Globus pallidus (tissue), 1 donor: ENCODE data around the gene ACOX3.

ENCODE experiments used
- DNase-seq: peaks from one replicate; pipeline ENCODE4 v3.0.0-alpha.2; 2015; ENCODE audit warnings: low spot score

ACOX3 gene

DNA sequence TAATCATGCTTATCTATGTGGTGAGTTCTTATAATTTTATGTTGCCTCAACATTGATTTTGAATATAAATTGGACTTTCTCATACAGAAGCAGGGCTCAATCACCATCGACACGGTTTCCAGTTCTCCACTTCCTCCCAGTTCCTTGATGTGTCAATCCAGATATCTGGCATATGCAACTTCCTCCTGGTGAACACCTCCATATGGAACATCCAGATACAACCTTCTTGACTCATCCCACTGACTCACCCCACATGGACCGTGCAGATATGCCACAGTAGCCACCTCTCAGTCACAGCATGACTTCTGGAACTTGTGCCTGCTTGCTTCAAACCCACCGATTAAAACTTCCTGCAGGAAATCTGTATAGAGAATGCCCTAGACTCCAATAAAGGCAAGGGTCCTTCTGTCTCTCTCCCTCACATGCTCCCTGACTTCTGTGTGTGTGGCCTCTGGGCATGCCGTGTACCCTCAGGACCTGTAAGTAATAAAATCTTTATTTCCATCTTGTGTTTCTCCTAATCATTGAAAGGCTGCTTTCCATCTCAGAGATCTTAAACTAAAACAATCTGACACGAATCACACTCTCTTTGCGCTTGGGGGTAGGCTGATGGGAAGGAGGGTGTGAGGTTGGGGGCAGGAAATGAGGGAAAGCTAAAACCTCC, 104.0 kb downstream of the ACOX3 start:
- no peak for DNase-seq

DNA sequence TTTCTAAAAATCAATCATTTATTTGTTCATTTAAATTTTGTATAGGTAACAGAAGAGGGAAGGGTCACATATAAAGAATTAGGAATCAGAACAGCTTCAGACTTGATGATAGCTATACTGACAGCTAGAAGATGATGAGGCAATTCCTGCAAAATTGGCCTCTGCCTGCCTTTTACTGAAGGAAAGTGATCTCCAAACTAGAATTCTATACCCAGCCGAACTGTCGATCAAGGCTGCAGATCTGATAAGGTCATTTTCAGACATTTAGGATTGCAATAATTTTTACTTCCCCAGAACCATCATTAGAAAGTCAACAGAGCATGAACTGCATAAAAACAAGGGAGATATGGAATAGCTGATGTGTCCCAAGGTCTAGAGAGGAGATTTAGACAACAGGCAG, 104.7 kb downstream of the ACOX3 start:
- no peak for DNase-seq

DNA sequence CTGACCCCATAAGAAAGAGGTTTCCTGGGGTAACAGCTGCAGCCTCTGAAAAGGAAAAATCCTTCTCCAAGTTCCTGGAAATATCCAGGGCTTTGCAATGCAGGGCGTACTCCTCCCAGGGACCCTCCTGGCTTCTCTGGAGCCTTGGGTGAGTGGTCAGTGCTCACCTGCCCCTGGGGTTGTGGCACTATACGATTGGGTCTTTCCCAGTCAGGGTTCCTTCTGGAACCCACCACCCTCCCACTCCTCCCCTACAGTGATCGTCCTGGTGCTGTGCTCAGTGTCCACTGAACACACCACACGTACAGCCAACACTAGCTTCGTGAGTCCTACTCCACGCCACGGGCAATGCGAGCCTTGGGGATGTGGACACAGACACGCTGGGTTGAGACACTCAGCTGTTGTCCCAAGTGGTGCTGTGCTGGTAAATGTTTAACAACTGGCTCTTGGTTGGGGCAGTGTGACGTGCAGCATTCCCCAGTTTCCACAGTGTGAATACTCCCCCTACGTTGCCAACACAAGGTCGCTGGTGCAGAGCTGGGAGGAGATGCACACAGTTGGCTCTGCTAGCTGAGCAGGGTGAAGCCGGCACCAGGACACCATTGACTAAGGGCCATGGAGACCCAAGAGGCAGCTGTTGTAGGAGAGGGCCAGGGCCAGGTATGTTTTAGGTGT, 105.6 kb downstream of the ACOX3 start:
- DNase-seq: no peak

DNA sequence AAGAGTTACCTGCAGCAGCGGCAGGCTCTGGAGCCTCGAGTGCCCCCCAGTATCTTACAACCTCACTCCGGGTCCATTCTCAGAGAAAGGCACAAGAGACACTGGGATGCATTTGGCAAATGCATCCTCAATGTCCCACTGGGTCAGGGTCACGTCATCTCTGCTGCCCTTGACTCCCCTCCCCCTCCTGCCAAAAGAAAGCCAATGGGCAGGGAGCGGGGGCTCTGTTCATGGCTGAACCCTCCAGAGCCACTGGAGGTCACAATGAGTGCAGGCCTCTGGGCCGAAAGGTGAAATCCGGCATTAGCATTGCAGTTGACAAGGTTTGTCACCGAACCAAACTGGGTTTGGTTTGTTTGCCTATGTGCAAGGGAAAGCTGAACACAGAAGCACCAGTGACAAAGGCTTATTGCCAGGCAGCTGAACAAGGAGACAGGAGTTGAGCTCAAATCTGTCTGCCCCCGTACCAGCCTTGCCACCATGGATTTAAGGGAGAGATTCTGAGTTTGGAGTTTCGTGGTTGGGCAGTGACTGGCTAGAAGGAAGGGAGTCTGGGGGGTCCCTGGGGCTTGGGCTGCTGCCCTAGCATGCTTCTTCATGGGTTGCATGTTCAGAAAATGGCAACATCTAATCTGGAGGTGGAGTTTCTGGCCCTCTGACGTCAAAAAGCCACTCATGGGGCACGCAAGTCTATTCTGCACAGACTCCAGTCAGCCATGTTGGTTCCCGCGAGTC, 106.6 kb downstream of the ACOX3 start:
- DNase-seq: no peak

DNA sequence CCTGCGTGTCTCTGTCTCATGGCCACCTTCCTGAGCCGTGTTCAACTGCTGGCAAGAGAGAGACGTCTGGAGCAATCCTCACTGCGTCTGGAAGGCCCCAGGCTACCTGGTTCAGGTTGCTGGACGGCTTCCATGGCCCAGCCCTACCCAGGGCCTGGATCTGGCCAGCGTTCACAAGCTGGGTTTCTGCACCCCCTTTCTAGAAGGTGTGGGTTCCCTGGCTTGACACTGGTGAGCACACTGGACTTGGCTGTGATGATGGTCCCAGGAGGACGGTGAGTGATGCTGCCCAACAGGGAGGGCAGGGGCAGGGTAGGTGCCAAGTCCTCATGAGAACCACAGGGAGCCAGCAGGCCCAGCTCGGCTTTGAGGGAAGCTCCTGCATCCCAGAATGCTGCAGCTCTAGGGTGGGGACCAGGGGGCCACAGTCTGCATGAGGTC, 107.6 kb downstream of the ACOX3 start:
- no peak for DNase-seq

DNA sequence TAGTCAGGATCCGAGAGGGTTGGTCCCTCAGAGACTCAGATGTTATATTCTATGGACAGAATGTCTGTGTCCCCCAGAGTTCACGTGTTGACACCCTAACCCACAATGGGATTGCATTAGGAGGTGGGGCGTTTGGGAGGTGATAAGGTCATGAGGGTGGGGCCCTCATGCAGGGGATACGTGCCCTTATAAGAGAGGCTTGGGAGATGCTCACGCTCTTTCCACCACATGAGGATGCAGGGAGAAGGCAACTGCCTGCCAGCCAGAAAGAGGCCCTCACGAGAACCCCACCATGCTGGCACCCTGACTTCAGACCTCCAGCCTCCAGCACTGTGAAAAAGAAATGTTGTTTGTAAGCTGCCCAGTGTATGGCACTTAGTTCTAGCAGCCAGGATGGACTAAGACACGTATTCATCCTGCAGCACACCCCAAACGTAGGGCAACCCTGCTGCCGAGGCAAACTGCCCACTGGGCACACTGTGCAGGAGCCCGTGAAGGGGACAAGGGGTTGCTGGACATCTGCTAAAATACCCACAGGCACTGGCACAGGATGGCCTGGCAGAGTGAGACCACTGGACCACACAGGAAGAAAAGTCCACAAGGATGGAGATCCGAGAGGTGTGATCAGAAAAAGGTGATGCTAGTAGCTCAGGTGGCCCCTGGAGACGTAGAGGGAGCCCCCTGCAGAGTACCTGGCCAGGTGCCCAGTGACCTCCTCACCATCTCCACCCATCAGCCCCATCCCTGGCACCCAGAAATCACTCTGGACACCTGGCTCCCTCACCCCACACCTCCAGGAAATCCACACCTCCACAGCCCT, 108.3 kb downstream of the ACOX3 start:
- no peak for DNase-seq

DNA sequence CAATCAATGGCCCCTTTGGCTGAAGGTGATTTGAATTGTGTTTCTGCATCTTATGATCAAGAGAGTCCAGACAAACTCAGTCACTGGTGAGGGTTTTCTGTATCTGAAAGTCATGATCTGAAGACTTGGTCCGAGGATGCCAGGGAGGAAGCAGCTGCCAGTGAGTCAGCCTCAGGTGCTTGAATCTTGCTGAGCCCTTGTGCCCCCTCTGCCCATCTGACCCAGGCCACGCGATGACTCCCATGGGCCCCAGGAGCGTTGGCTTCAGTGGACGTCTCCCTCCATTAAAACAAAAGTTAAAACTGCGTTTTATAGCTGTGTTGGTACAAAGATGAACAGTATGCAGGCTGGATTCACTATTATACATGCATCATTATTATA, 109.0 kb downstream of the ACOX3 start:
- DNase-seq: no peak

DNA sequence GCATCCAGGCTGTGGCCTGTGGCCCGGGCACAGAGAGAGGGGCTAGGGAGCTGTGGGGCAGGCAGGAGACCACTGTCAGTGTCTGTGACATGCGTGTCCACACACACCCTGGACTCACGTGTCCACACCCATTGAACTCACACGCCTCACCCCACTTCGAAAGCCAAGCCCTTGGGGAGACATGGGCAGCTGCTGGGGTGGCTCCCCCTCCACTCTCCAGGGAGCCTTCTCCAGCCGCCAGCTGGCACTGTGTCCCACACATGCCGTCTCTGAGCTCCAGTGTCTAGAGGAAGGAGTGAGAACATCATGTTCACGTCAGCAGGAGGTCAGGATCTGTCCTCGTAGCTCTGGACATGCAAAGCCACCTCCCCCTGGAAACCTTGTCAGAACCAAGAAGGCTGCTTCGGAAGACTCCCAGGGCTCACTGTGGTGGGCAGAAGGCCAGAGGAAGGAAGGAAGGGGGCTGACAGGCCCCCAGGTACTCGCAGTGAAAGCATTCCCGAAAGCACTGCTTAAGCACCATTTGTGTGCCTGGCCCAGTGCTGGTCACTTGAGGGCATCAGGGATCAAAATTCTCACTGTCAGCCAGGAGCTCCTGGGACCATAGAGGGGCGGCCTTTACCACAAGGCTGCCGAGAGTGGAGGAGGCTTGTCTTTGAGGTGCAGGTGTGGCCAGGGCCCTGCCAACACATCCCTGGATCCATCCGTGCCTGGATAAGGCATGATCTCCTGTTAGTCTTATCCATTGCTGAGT, 109.5 kb downstream of the ACOX3 start:
- peak; percentile 49 for DNase-seq

DNA sequence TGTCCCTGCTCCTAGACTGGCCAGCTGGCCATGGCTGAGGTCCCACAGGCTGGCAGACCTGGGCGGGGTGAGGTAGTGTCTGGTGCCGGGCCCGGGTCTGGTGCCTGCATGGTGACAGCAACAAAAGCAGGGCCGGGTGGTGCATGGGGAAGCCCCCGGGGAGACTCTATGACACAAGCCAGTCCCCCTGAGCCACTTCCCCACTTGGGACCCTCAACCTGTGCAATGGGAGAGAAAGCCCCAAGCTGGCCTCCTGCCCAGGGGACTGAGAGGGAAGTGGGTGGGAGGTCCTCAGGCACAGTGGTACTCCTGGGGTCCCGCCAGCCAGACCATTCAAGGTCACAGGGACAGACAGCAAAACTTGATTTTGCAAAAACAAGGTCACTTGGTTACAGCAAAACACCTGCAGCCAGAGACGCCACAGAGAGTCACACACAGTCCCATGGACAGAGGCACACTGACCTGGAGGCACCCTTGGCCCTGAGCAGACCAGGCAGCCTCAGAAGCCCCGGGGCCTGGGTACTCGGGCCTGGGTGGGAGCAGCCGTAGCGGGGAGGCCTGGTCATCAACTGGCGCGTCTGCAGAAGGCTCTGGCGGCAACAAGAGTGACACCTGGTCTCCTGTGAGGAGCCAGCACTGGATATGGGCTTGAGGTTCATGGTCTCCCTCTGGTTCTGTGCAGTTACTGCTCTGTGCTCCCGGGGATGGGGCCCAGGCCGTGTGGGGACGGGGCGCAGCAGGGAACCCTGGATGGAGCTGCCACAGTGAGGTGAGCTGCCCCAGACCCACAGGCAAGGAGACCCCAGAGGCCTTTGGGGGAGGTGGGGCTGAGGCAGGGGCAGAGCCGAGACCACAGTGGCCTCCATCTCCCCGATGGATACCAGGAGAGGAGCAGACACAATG, 110.4 kb downstream of the ACOX3 start:
- no peak for DNase-seq

DNA sequence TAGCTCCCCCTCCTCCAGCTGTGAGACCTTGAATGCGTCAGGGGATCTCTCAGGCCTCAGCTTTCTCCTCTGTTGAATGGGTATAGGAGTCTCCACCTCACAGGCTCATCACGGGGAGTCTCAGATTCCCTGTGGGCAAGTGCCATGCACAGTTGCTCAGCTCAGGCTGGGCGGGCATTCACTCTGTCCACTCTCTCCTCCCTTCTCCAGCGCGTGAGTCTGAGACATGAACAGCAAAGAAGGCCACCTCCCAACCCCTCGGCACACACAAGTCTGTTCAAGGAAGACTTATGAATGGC, 111.0 kb downstream of the ACOX3 start:
- no peak for DNase-seq

DNA sequence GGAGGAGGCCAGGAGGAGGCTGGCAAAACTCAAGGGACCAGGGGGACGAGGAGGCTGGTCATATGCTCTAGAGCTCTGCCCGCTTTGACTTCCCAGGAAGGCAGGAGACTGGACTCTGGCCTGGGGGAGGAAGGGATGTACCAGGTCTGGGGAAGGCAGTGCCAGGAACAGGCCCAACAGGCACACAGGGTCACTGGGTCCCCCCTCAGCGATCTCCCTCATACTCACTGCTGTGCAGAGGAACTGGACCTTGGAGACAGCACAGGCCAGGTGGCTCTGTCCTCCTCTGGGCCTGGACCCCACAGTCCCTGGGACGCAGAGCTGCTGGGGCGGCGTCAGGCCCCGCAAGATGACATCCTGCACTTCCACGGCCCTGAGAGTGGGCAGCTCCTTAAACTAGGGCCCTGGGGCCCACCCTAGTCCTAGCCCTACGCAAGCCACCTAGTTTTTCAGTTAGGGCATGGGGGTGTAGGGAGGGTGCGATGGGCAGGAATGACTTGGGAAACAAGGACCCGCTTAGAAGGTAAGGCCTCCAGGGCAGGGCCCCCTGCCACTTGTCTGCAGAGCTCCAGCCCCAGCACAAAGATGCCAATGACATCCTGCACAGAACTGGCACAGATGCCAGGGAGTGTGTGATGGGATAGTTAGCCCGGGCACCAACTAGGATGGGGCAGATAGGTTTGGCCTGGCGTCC, 111.5 kb downstream of the ACOX3 start:
- no peak for DNase-seq

DNA sequence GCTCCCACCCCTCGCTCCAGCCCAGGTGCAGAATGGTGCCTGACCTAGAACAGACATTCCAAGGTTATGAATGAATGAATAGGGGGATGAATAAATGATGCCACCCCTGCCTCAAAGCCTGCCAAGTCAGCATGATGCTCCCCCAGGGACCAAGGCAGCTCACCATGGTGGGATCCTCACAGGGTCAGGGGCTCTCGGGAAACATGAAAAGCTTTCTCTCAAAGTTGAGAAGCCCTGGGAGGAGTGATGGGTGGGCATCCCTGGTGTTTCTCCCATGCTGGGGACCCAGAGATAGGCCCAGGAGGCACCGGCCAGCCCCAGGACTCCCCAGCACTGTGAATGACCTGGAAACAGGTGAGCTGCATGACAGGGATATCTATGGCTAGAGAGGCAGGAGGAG, 112.1 kb downstream of the ACOX3 start:
- DNase-seq: no peak

DNA sequence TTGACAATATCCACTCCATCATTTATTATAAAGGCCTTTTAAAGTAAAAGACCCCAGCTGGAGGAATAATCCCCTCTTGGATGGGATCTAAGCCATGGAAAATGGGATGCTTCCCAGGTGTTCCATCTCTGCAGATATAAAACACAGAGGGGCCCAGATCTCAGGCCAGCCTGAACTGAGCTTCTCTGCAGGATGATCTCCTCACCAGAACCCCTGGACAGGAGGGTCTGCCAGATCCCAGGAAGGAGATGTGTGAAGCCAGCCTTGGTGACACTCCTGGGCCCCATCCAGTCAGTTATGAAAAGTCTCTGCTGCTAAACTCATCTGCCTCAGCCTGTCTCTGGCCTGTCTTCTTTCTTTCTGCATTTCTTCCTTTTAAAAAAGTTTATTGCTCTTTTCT, 114.3 kb downstream of the ACOX3 start:
- DNase-seq: no peak

DNA sequence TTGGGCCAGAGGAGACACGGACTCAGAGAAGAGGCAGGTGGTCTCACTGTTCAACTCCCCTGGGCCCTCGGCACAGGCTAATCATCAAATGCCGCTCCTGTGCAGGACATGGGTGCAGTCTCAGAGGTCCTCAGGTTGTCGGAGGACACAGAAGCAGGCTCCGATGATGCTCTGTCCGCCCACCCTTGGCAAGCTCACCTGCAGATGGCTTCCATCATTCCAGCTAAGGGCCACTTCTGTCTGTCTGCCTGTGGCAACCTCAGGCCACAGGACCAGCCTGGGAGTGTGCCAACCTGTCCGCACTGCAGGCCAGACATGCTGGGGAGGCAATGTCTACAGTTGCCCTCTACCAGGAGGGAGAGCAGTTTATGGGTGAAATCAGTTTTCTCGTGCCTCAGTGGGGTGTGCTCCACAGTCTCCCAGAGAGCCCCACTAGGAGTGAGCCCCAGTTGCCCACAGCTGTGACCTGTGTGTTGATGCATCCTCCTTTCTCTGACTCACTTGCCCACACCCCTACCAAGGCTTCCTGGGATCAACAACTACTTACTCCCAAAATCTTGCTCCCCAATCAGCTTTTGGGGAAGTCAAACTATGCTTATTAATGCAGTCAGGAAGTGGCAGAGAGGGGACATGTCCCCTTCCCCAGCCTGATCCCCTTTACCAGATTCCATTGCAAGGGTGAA, 115.1 kb downstream of the ACOX3 start:
- no peak for DNase-seq

DNA sequence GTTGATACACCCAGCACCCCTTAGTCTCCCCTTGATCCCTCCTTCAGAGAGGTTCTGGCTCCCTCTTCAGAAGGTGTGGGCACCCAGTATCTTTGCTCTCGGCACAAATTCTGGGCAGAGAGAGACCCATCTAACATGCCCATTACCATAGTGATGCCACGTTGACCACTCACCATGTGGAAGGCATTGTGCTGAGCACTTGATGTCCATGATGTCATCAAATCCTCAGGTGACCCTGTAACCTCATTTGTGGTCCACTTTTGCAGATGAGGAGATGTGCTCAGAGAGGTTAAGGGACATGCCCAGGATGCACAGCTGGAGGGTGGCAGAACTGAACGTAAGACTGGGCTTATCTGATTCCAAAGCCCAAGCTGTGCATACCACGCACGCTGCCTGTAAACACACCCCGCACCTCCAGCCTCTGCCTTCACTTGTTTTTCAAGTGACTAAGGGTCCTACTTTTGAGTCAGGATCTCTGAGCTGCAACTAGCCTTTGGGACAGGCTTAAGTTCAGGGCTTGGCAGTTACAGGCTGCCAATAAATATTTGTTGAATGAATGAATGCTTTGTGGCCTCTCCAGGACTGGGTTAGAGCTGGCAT, 115.8 kb downstream of the ACOX3 start:
- DNase-seq: no peak

DNA sequence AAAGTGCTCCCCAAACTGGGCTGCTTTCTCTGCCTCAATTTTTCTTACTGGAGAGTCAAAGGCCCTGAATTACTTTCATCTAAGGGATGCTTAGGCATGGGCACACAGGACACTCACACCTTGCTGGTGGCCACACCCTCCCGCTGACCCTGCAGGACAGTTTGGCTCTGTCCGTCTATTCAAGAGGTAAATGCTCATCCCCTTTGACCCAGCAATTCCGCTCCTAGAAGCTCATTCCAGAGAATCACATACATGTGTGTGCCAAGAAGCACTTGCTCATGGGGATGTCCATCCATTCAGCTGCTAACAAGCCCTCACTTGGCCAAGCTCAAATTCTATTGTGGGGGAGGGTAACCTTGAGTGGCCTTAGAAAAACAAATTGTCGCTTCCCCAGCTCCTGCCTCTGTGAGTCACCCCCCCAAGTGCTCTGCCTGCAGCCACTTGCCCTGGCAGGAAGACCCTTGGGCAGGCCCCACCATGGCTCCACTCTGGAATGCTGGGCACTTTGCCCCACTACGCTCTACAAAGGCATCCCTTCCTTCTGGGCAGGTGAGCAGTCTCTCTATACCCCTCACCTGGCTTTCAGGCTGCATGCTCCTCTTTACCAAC, 116.5 kb downstream of the ACOX3 start:
- DNase-seq: no peak

DNA sequence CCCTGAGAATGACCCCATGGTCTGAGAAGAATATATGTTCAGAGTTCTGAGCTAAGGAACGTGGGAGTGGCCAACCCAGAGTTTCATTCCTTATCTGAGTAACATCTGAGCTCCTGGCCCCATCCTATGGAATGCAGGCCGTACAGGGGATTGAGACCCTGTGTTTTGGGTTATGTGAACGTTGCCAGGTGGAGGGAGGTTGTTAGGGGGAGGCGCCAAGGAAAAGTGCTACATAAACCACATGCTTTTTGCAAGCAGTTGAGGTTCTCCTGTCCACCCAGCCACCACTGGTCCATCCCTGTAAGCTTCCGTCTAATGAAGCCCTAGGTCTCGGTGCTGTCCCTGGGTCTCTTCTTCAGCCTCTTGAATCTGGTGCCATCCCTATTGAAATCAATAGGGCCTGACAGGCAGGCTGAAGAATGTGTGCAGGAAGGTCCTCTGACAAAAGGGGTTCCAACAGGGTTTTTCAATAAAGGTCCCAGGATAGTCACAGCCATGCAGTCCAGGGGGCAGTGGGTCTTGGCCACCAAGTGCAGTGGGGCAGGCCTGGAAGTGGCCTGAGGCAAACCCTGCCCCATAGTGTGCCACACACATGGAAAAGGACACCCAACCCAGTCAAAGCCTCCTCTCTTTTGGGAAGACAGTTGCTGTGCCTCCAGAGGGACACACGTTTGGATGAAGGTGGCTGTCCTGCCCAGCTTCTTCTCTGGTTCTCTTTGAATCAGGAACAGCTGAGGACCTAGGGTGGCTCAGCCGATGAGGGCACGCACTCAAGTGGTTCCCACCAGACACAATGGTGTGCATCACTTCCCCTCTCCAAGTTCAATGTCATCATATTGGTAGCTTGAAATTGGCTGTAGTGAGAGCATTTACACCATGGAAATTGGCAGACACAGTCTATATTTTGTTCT, 117.5 kb downstream of the ACOX3 start:
- DNase-seq: no peak

DNA sequence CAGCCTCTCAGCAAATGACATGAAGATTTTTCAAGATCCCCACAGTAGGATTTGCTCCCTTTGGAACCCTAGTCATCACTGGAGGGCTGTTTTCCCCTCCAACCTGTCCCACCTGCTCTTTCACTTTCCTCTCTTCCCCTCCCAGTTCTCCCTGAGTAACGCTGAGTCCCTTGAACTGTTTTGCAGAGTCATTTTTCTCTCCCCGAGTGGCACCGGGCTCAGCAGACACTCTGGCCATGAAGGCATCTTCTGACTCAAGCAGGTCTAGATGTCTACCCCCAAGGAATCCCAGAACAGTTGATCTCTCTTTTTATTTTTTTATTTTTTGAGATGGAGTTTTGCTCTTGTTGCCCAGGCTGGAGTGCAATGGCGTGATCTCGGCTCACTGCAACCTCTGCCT, 118.8 kb downstream of the ACOX3 start:
- DNase-seq: no peak
